CD4-positive, alpha-beta T cell treated with Interleukin-6 for 4 hours (primary cell): ENCODE measurements around the gene SPC25.

Source experiments
- DNase-seq: peaks from one replicate; pipeline ENCODE4 v3.0.0-alpha.2; 2020; ENCODE audit warnings: mixed read lengths

SPC25 gene

DNA sequence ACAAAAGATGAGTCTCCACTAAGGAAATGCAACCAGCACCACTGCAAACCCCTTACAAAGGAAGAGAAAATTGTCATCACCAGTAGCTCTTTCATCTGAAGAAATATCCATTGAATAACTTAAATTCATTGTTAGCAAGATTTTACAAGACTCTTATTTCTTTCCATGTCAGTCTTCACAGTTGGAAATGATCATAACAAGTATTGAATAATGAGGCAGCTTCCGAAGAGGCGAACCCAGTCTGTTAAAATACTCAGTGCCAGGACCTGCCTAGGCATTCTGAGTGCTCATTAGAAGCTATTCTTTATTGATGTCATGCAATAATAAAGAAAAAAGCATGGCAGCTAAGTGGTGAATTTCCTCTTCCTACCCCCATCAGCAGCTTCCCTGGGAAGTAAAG is 54.3 kb downstream of the SPC25 start:
- DNase-seq: no peak

DNA sequence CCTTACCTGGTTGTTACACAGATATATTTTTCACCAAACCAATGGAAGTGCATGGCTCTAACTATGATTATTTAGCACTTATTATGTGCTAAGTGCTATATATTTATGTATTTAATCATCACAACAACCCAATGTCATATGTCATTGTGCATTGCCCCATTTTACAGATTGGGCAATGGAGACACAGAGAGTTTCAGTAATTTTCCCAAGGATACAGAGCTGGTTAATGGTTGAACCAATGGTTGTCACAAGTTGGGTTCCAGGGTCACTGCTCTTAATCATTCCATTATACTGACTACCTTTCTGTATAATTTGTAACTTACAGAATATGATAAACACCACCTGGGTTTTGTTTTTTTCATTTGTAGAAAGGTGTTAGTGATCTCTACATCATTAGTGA is 58.6 kb downstream of the SPC25 start:
- no peak for DNase-seq

DNA sequence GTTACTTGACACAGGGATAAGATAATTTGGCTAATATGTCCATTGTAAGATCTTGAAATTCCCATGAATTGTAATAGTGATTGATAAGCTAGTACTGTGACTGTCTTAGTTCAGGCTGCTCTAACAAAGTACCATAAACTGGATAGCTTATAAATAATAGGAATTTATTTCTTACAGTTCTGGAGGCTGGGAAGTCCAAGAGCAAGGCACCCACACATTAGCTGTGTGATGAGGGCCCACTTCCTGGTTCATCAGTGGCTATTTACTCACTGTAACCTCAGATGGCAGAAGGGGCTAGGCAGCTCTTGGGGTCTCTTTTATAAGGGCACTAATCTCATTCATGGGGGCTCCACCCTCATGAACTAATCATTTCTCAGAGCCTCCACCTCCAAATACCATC is 59.3 kb downstream of the SPC25 start:
- no peak for DNase-seq

GRCh38 chr2:168825126-168825525 is 65.1 kb downstream of the SPC25 start:
- DNase-seq: no peak

- no peak for DNase-seq
These were observed 68.2 kb downstream of the SPC25 start for GRCh38 chr2:168821992-168822391.

DNA sequence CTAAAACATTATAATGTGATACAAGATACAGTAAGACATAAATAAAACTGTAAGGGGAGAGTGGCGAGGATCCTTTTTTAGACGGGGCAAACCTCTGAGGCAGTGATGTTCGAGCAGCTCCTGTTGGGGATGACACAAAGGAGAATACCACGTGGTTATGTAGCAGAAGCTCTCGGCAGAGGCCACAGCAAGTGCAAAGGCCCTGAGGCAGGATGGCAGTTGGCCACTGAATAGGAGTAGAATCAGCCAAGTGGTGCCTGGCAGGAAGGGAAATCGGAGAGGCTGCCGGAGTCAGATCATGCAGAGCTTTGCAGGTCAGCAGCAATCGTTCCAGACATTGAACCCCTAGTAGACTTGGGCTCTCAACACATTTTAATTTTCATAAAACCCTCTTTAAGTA is 68.7 kb downstream of the SPC25 start:
- no peak for DNase-seq
